Transverse colon (tissue), 4 donors: Measurements from ENCODE around the gene SWAP70. TPM values are rescaled to one million over a fixed set of nuclear protein-coding genes. Genes with fewer than 3 reads are reported as not detected.

Experiments
- DNase-seq: peaks from one replicate; pipeline ENCODE4 v3.0.0-alpha.2; 2019
- H3K27ac ChIP-seq, 4 donors: fragments of 200-600 bp; sonication (generic); 2 replicates each; pipeline ENCODE4 v1.5.1; 2016 to 2018; ENCODE audit warnings: inconsistent platforms in 4 of 4
- H3K27me3 ChIP-seq: fragments of 200-600 bp; sonication (generic); 2 replicates; pipeline ENCODE4 v1.5.1; 2017; ENCODE audit warnings: inconsistent platforms
- H3K36me3 ChIP-seq, 4 donors: fragments of 200-600 bp; sonication (generic); 2 replicates each; pipeline ENCODE4 v1.5.1; 2017 to 2019; ENCODE audit warnings: inconsistent platforms in 4 of 4
- H3K4me1 ChIP-seq, 4 donors: fragments of 200-600 bp; sonication (generic); 2 replicates each; pipeline ENCODE4 v1.5.1; 2017 to 2020; ENCODE audit warnings: inconsistent platforms in 4 of 4
- H3K4me3 ChIP-seq, 4 donors: fragments of 200-600 bp; sonication (generic); 1 replicate in 1 of 4; 2 replicates in 3 of 4; pipeline versions ENCODE4 v1.5.1 to v1.6.1; 2017 to 2019; ENCODE audit warnings: inconsistent platforms in 4 of 4
- H3K9me3 ChIP-seq, 2 donors: fragments of 200-600 bp; sonication (generic); 2 replicates each; pipeline ENCODE4 v1.5.1; 2017 to 2019; ENCODE audit warnings: inconsistent platforms in 2 of 2
- EP300 ChIP-seq: sonication (generic); formaldehyde crosslinking; IDR thresholded peaks from one replicate; pipeline ENCODE4 v1.6.1; 2017; ENCODE audit warnings: antibody characterized with exemption, low read depth
- POLR2A ChIP-seq: fragments of 450-650 bp; IDR thresholded peaks from one replicate; pipeline ENCODE4 v1.6.1; 2016; ENCODE audit warnings: antibody characterized with exemption, mild to moderate bottlenecking, moderate library complexity
- POLR2AphosphoS5 ChIP-seq, 3 donors: sonication (generic); formaldehyde crosslinking; IDR thresholded peaks; one replicate each; pipeline ENCODE4 v1.6.1; 2016; ENCODE audit warnings: antibody characterized with exemption in 3 of 3
- WGBS, 2 donors: methylation state at CpG; one replicate each; pipeline ENCODE4 v1.1.5; 2018; ENCODE audit warnings: low coverage in 1 of 2; 5-methylcytosine and 5-hydroxymethylcytosine counted together
- in situ Hi-C, 4 donors: fragments of 200-750 bp; cut with MboI; loops; one replicate each; pipeline versions ENCODE4 v1.15.0 to v1.15.1; 2017; ENCODE audit warnings: low sequenced_read_pairs in 3 of 4, low pct_ligation_motif_present in 1 of 4, low pct_unique_long_range_greater_than_20kb in 1 of 4
- intact Hi-C: fragments of 100-400 bp; cut with DNase I; formaldehyde crosslinking; loops from one replicate; pipeline ENCODE4 v1.15.1; 2023; ENCODE audit warnings: low total_unique reads
- total RNA-seq, 4 donors: library from RNA; depleted of rRNA; stranded (reverse); fragments of >200 nt; gene quantifications; one replicate each; pipeline ENCODE4 v1.1.0, GENCODE V29; 2016
- TF ChIP-seq, protein P1 (sequence below), 5 experiments: fragments of 200-600 bp in 3 of 5; fragments of 450-650 bp in 2 of 5; sonication (generic) in 3 of 5; IDR thresholded peaks; 1 replicate in 2 of 5; 2 replicates in 3 of 5; pipeline ENCODE4 v1.5.1; 2016 to 2017; ENCODE audit warnings: antibody characterized with exemption in 5 of 5, inconsistent platforms in 3 of 5, mild to moderate bottlenecking in 2 of 5, moderate library complexity in 1 of 5

The SWAP70 gene
- total RNA-seq, 4 donors from 2014 or later: 18.8 to 52.5 (median 29.1) TPM

GRCh38 chr11:9633679-9634078, 30.2 kb upstream of the SWAP70 start:
- Histone ChIP-seq H3K27me3 (no peaks in the 10 kb centered on the region), H3K27ac (no peak overlapping the region), H3K9me3 (no peaks in the 10 kb centered on the region), H3K36me3 (no peaks in the 10 kb centered on the region), H3K4me1 (peaks cover 0 to 3% (median 0%) of the 10 kb centered on the region in 4 donors), H3K4me3 (no peak overlapping the region)
- intact Hi-C loops: no loop called here
- TF ChIP-seq, protein P1, sequence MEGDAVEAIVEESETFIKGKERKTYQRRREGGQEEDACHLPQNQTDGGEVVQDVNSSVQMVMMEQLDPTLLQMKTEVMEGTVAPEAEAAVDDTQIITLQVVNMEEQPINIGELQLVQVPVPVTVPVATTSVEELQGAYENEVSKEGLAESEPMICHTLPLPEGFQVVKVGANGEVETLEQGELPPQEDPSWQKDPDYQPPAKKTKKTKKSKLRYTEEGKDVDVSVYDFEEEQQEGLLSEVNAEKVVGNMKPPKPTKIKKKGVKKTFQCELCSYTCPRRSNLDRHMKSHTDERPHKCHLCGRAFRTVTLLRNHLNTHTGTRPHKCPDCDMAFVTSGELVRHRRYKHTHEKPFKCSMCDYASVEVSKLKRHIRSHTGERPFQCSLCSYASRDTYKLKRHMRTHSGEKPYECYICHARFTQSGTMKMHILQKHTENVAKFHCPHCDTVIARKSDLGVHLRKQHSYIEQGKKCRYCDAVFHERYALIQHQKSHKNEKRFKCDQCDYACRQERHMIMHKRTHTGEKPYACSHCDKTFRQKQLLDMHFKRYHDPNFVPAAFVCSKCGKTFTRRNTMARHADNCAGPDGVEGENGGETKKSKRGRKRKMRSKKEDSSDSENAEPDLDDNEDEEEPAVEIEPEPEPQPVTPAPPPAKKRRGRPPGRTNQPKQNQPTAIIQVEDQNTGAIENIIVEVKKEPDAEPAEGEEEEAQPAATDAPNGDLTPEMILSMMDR (IDR thresholded peaks at IDR 0.05): no peak
- TF ChIP-seq POLR2A: no peak
- TF ChIP-seq POLR2AphosphoS5 (IDR thresholded peaks at IDR 0.05): no peak
- no peak for TF ChIP-seq EP300
- WGBS, 2 donors: 58 to 88% methylated on average over 1 to 2 of the region's 2 CpGs
- in situ Hi-C loops: no loop called here
- DNase-seq: no peak

DNA sequence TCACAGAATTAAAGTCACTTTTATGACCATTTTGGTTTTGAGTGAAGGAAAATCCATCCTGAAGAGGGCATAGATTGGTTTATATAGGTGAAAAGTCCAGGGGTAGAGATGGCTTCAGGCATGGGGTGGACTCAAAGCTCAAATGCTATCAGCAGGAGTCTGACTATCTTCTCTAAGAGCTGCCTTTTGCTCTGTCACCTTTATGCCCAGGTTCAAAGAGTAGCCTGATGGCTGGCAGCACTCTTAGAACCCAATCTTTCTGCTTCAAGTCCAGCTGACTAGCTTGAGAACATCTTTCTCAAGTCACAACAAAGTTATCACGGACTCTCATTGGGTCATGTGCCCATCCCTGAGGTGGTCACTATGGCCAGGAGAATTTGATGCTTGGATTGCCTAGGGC, 27.2 kb upstream of the SWAP70 start:
- Histone ChIP-seq H3K36me3 (no peaks in the 10 kb centered on the region), H3K4me1 (peaks cover 0 to 12% (median 0%) of the 10 kb centered on the region in 4 donors), H3K27ac (no peak overlapping the region), H3K27me3 (no peaks in the 10 kb centered on the region), H3K9me3 (no peaks in the 10 kb centered on the region), H3K4me3 (no peak overlapping the region)
- TF ChIP-seq POLR2A (no peak), EP300 (no peak), POLR2AphosphoS5 (IDR thresholded peaks at IDR 0.05) (no peak)
- TF ChIP-seq, protein P1 (IDR thresholded peaks at IDR 0.05): no peak
- intact Hi-C loops (no loop called here), in situ Hi-C loops (no loop called here)
- no peak for DNase-seq
- 92% methylated on average over 1 of the region's 1 CpG; no CpG with 5 or more reads in 1 of the 2 donors for WGBS, 2 donors

- 70% methylated on average over 2 to 5 of the region's 5 CpGs for WGBS, 2 donors
- in situ Hi-C loops (no loop called here), intact Hi-C loops (no loop called here)
Measured at GRCh38 chr11:9639099-9639498, 24.8 kb upstream of the SWAP70 start.

DNA sequence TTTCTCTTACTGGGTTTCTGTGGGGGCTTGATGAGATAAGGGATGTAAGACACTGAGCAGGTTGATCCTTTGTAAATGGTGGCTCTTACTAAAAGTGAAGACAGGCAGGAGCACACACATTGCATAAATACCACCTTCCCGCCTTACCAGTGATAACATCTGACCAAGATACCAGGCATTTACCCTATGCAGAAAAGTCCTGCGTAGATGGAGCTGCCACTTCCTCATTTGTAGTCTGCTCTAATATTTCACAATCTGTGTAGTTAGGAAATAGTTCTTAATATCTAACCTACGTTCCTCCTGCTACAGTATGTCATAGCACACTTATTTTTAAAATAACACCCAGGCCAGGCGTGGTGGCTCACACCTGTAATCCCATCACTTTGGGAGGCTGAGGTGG, 23.9 kb upstream of the SWAP70 start:
- Histone ChIP-seq H3K4me3 (no peak overlapping the region), H3K4me1 (peaks cover 0 to 12% (median 0%) of the 10 kb centered on the region in 4 donors), H3K27me3 (no peaks in the 10 kb centered on the region), H3K27ac (peak overlapping the region in 3 of 4 donors; percentile 34 to 49 (median 47)), H3K9me3 (no peaks in the 10 kb centered on the region), H3K36me3 (no peaks in the 10 kb centered on the region)
- no peak for DNase-seq
- 87 to 93% methylated on average over 3 to 4 of the region's 4 CpGs for WGBS, 2 donors
- TF ChIP-seq POLR2AphosphoS5 (IDR thresholded peaks at IDR 0.05): no peak
- no peak for TF ChIP-seq EP300
- TF ChIP-seq, protein P1 (IDR thresholded peaks at IDR 0.05): no peak
- no peak for TF ChIP-seq POLR2A
- intact Hi-C loops: no loop called here
- in situ Hi-C loops: no loop called here

More at GRCh38 chr11:9639099-9639498, 24.8 kb upstream of the SWAP70 start:
- Histone ChIP-seq H3K4me3 (no peak overlapping the region), H3K4me1 (peaks cover 0 to 12% (median 0%) of the 10 kb centered on the region in 4 donors), H3K27ac (peak overlapping the region; percentile 33 to 49 (median 40)), H3K36me3 (no peaks in the 10 kb centered on the region), H3K27me3 (no peaks in the 10 kb centered on the region), H3K9me3 (no peaks in the 10 kb centered on the region)
- DNase-seq: peak; percentile 51
- TF ChIP-seq POLR2A (no peak), POLR2AphosphoS5 (IDR thresholded peaks at IDR 0.05) (peak in 1 of 3 donors; percentile 6), EP300 (no peak)
- TF ChIP-seq, protein P1 (IDR thresholded peaks at IDR 0.05): no peak
